ENCODE data around the gene KPNB1. TPM values are rescaled to one million over a fixed set of nuclear protein-coding genes. Genes with fewer than 3 reads are reported as not detected.
A peak's percentile ranks its signal among the peaks of the same experiment; 100 is the strongest.
"Not testable (repeated sequence)": the region's sequence is repeated elsewhere in the genome, so short reads cannot be mapped to it uniquely, and the experiment has no call there.

Gene KPNB1
- total RNA-seq, 1 donor from 2014 or later = 142 TPM

DNA sequence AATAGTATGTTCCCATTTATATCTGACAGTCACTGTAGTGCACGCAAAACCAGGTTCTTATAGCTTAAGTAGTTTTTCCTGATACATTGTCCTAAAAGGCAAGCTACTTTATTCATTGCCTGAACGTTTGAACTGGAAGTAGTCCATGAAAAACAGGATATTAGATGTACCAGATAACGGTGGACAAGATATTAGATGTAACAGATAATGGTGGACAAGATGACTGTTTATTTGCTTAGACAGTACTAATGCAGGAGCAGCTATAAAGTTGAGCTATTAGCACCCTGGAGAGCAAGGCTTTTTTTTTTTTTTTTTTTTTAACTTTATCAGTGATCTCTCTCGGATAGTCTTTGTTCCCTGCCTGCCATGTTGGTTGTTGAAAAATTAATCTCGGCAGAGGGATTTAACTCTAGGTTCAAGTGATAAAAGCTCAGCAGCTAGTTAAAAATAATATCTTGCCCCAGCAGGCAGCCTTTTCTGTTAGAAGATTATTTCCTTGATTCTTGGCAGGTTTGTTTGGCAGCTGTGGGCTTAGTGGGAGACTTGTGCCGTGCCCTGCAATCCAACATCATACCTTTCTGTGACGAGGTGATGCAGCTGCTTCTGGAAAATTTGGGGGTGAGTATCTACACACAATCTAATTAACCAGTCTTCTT is 26.9 kb downstream of the KPNB1 start:
- no peak for DNase-seq

- no peak for DNase-seq
Measured at GRCh38 chr17:47678196-47678595, 28.5 kb downstream of the KPNB1 start.

DNA sequence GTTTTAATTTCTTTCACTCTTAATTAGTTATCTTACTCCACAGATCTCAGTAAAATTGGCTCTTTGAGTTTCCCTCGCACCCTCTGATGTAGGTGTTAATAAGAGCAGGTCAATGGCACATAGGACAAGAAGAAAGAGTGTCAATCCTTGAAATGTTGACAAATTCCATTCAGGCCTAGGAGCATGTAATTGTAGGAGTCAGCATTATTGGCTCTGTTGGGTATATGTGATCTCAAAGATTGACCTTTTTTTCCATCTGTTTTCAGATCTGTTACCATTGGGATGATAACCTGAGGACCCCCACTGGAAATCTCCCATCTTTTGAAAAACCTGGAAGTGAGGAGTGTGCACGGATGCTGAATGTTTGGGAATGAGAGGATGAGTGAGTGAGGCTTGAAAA is 32.4 kb downstream of the KPNB1 start:
- DNase-seq = no peak

DNA sequence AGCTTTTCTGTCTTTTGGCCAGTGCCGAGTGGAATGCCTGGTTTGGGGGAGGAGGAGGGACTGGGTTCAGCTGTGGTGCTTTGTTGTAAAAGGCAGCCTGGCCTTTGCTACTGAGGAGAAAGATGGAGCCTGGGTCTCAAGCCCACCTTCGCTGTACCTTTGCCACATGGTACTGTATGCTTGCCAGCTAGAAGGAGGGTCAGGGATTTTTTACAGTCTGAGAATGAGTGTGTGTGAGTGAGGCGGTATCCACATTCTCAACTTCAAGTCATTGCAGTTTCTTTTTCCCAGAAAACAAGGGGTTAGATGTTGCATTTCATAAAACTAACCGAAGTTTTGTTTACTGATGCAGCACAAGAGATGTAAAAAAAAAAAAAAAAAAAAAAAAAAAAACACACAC is 33.0 kb downstream of the KPNB1 start:
- DNase-seq = not testable (repeated sequence)

GRCh38 chr17:47684025-47684424 is 34.3 kb downstream of the KPNB1 start:
- no peak for DNase-seq

DNA sequence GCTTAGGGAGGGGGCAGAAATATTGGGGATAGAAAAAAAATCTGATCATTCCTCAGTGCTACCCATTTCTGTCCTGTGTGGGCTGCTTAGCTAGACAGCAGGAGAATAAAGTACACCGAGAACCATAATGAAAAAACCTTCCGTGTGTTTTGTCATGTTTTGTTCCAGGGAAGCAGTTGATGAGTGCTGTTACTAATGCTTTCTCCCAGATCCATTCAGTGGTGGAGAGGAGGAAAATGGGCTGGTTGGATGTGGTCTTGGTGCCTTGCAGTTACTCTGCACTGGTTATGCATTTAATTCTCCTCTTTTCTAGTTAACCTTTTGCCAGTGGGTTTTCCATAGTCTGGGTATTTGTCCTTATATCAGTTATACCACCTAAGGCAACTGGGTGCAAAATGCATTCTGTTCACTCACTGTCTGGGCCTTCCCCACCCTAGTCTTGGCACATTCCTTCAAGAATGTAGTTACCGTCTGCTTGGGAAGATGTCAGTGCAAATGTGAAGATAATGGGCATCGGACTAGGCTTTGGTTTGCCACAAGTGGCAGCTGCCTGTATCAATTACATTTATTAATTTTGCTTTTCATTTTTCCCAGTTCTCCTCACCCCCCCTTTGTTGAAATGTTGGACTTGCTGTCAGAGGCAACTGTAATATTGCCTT is 34.9 kb downstream of the KPNB1 start:
- DNase-seq = no peak

DNA sequence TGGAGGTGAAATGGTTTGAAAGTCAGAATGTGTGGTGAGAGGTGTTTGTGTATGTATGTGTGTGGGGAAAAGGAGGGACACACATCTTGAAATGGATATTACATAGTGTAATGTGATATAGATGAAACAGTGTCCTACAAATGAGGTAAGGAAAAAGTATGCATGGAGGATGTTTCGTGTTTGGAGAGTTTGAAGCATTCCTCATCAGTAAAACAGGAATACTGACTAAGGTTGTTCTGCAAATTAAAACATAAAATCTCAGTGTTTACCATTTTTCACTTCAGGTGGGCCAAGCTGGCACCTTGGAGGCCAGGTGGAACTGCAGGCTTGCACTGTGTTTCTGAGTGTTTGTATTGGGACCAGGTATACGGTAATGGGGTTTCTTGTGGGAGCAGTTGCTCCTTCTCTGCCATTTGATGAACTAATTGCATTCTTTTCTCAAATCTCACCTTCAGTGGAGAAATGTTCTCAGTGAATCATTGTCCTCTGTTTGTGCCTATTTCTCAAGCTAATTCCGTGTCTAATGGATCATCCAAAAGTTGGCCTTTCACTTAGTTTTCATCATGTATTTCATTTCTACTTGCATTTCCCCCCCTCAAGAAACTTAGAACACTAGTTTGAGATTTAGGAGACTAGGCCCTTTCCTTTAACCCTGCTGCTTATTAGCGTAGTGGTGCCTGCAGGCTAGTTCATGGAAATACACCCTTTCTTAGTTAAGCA is 36.0 kb downstream of the KPNB1 start:
- no peak for DNase-seq

GRCh38 chr17:47686276-47686635 is 36.5 kb downstream of the KPNB1 start:
- no peak for DNase-seq

GRCh38 chr17:47686664-47687327 is 37.1 kb downstream of the KPNB1 start:
- no peak for DNase-seq

- no peak for DNase-seq
Measured at GRCh38 chr17:47687328-47687690, 37.6 kb downstream of the KPNB1 start.

GRCh38 chr17:47687748-47688147 is 38.0 kb downstream of the KPNB1 start:
- DNase-seq = no peak

DNA sequence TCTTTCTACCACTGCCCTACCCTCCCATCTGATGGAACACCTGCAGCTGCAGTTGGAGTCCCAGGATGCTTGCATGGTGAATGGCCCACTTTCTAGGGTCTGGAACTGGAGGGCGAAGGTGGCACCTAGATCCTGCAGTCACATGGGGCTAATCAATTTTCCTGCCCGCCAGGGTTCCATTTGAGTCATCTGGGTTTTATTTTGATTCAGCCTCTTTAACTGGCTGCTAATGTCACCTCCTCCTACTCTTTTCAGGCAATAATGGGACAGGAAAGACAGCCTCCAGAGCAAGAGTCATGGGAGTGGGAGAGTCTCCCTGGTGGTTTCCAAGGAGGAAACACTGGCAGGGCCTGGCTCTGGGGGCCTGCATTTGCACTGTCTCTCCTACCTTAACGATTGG is 40.4 kb downstream of the KPNB1 start:
- no peak for DNase-seq

- DNase-seq = no peak
Measured at GRCh38 chr17:47692137-47692894, 42.6 kb downstream of the KPNB1 start.

DNA sequence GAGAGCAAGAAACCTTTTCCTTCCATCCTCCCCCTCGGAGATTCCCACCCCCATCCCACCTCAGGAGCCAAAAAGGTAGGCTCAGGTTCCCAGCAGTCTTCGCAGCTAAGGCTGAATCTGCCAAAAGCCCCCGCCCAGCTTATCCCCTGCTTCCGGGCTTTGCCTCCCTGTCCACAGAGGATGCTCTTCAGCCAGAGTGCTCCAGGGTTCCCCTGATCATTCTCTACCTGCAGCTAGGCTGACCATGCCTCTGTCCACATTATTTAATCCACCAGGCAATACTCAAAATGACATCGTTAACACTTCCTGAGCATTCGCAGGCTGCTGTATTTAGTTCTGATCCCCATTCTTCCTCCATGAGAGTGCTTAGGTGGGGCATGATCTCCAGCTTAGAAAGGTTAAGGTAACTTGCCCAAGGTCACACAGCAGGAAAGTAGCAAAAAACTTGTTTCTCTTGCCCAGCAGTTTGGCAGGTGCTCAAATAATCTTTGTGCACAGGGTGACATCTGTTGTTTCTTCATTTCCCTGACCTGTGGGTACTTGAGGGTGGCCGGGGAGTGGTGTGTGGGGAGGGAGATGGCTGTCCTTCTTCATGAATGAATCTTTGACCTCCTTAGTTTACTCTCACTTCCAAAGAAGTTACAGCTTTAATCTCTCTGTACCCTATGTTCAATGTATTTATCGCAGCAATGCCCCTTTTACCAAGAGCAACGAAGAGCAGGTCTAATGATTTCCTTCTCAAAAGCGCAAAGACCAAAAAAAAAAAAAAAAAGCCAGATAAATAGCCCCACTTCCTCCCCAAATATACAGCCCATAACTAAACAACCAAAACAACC is 43.4 kb downstream of the KPNB1 start:
- DNase-seq = no peak

DNA sequence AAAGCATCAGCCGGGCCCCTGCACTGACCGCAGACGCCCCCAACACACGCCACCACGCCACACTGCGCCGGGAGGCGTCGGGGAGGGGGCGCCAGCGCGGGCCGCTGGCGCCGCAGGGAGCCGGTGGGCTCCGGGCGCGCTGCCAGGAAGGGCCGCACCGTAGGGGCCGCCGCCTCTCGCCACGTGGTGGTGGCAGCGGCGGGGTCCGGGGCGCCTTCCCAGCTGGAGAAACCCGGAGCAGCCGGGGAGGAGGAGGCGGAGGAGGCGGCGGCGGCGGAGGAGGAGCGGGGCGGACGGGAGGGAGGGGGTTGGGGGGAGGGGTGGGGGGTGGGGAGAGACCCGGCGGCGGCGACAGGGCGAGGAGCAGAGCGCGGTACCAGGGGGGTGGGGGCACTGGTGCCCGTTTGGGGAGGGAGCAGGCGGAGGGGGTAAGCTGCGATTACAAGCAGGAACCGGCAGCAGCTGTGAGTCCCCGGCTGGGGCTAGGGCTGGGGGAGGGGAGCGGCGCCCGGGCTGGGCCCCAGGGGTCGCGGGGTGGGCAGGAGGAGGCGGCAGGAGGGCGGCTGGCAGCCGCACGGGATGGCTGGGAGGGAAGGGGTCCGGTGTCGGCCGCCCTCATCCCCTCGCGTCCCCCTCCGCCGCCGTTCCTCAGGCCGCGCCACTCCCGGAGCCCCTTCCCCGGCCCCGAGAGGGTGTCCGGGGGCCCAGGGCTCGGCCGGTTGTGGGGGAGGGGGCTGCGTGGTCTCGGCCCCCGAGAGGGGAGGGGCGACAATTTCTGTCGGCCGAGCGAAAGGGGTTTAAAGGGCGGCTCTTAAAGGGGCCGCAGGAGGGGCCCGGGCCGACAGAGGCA is 44.2 kb downstream of the KPNB1 start, which contains the start of gene TBKBP1:
Gene TBKBP1, plus strand, starts transcription at position 431 of the 850 bp plus-strand sequence. CDS start 1,952 bp downstream, outside the sequence.
- peak; percentile 66 for DNase-seq

DNA sequence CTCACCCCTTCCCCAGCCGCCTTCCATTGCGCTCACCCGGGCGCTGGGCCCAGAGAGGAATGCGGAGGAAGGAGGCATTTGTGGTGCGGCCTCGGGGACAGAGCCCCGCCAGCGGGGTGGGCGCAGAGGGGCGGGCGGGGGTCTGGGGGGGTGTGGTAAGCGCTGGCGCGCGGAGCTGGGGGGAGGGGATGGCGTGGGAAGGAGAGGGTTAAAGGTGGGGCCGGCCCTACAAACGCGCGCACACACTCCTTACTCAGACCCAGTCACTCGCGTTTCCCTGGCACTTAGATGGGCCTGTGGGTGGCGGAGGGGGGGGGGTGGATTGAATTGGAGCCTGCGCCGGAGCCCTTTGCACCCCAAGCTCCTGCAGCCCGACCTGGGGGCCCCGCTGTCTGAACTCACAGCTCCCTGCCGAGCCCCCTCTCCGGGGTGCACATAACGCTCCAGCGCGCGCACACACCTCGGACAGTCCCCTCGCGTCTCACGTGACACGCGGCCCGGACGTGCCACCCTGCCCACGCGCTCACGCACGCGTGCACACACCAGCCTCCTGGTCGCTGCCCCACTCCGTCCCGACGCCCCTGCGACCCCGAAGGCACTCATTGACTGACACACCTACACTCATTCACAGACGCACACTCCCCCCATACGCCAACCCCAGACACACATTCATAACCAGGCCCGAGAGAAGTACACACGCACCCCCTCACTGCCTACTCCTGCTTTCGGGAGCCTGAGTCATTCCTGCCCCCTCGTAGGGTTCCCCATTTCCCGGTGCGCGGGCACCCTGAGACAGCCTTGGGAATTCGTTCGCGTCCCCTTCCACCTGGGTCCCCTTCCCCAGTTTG is 45.1 kb downstream of the KPNB1 start:
- DNase-seq = peak; percentile 58

GRCh38 chr17:47695429-47696376 is 46.0 kb downstream of the KPNB1 start:
- no peak for DNase-seq

Data from skin of body (tissue), 2 donors.